Sigmoid colon (tissue), 4 donors: ENCODE results near the gene C6orf89.

Experiments used
- POLR2AphosphoS5 ChIP-seq, 4 donors: sonication (generic); formaldehyde crosslinking; IDR thresholded peaks; one replicate each; pipeline ENCODE4 v1.6.1; 2017; ENCODE audit warnings: antibody characterized with exemption in 4 of 4
- TF ChIP-seq, protein P1 (sequence below), 4 experiments: fragments of 450-650 bp in 3 of 4; fragments of 200-600 bp in 1 of 4; IDR thresholded peaks; one replicate each; pipeline ENCODE4 v1.5.1; 2016 to 2019; ENCODE audit warnings: antibody characterized with exemption in 4 of 4, mild to moderate bottlenecking in 3 of 4, moderate library complexity in 2 of 4

DNA sequence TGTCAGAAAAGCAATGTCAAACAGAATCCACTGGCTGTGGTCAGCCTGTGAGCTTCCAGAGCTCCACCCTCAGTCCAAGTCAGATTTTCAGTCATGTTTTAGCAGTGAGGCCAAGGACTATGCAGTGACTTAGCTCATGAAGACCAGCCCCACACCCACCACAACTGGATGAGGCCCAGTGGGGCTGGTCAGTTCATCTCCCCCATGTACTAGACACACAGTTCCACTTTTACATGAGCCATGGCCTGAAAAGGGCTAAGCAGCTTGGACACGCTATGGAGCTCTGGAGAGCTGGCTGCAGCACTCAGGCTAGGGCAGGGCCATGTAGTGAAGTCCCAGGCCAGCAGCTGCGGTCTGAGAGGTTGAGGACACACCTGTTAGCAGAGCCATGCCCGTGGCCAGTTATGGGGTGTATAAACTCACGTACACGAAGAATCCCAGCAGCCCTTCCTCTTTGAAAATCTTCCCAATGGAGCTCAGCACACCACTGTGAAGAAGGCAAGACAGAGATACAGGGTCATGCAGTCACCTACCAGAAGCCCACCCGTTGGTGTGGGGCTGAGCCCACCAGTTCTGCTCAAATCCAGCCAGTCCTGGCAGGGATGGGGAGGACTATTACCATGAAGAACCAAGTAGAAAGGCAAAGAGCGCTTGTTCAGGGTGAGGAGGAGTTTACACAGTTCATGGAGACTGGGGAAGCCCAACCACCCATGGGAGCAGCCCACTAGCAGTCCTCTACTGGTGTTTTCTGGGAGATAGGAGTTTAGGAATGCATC lies 89.7 kb downstream of the C6orf89 start:
- no peak for TF ChIP-seq POLR2AphosphoS5 (IDR thresholded peaks at IDR 0.05)
- TF ChIP-seq, protein P1, sequence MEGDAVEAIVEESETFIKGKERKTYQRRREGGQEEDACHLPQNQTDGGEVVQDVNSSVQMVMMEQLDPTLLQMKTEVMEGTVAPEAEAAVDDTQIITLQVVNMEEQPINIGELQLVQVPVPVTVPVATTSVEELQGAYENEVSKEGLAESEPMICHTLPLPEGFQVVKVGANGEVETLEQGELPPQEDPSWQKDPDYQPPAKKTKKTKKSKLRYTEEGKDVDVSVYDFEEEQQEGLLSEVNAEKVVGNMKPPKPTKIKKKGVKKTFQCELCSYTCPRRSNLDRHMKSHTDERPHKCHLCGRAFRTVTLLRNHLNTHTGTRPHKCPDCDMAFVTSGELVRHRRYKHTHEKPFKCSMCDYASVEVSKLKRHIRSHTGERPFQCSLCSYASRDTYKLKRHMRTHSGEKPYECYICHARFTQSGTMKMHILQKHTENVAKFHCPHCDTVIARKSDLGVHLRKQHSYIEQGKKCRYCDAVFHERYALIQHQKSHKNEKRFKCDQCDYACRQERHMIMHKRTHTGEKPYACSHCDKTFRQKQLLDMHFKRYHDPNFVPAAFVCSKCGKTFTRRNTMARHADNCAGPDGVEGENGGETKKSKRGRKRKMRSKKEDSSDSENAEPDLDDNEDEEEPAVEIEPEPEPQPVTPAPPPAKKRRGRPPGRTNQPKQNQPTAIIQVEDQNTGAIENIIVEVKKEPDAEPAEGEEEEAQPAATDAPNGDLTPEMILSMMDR (IDR thresholded peaks at IDR 0.05) = no peak
